A673 (cell line): ENCODE results near the gene UBE2U. TPM values are rescaled to one million over a fixed set of nuclear protein-coding genes. Genes with fewer than 3 reads are reported as not detected.

ENCODE experiments used
- BruUV-seq: library from RNA; stranded (reverse); fragments of 400-500 nt; replicated peaks from 2 replicates; lab custom pipeline; 2021; lab: Mats Ljungman, UMichigan
- CTCF ChIA-PET: fragments of 300-600 bp; sonication (Branson Sonifier 250); formaldehyde crosslinking; loops from one replicate; lab custom pipeline; 2022; ENCODE audit warnings: antibody characterized with exemption; lab: Charles Lee
- POLR2A ChIA-PET: fragments of 300-600 bp; sonication (Branson Sonifier 250); formaldehyde crosslinking; loops from one replicate; lab custom pipeline; 2022; ENCODE audit warnings: antibody characterized with exemption; ENCODE audit not compliant: low non-redundant PET; lab: Charles Lee
- DNase-seq: peaks from one replicate; pipeline ENCODE4 v3.0.0-alpha.2; 2015; ENCODE audit warnings: low spot score
- H3K27ac ChIP-seq: fragments of 200-600 bp; sonication (generic); 2 replicates; pipeline ENCODE4 v1.5.1; 2016; ENCODE audit warnings: mixed run types, low read depth, mild to moderate bottlenecking, mixed read lengths, antibody characterized with exemption, low read length; ENCODE audit not compliant: poor library complexity, severe bottlenecking
- H3K27me3 ChIP-seq: fragments of 200-600 bp; sonication (generic); replicated peaks from 2 replicates; pipeline ENCODE4 v1.6.1; 2017; ENCODE audit warnings: mixed run types, low read depth, mild to moderate bottlenecking, mixed read lengths, antibody characterized with exemption, low read length; ENCODE audit not compliant: insufficient read depth, poor library complexity
- H3K36me3 ChIP-seq: fragments of 200-600 bp; sonication (generic); 2 replicates; pipeline ENCODE4 v1.6.1; 2016; ENCODE audit warnings: mixed run types, mild to moderate bottlenecking, mixed read lengths, antibody characterized with exemption, low read length; ENCODE audit not compliant: insufficient read depth, poor library complexity, severe bottlenecking
- H3K4me1 ChIP-seq: fragments of 200-600 bp; sonication (generic); 2 replicates; pipeline ENCODE4 v1.6.1; 2017; ENCODE audit warnings: mixed run types, mild to moderate bottlenecking, mixed read lengths, antibody characterized with exemption, low read length; ENCODE audit not compliant: insufficient read depth, poor library complexity, severe bottlenecking
- H3K4me3 ChIP-seq: fragments of 200-600 bp; sonication (generic); 2 replicates; pipeline ENCODE4 v1.5.1; 2016; ENCODE audit warnings: low read depth, mixed run types, mild to moderate bottlenecking, mixed read lengths, low read length; ENCODE audit not compliant: poor library complexity, severe bottlenecking
- H3K9me3 ChIP-seq: fragments of 200-600 bp; sonication (generic); 2 replicates; pipeline ENCODE4 v1.6.1; 2016; ENCODE audit warnings: mixed run types, low read depth, mild to moderate bottlenecking, mixed read lengths, antibody characterized with exemption, low read length; ENCODE audit not compliant: poor library complexity, severe bottlenecking
- CTCF ChIP-seq: fragments of 300-800, 200-600 bp; sonication (generic); conservative IDR thresholded peaks from 2 replicates; pipeline ENCODE4 v1.5.1; 2017; ENCODE audit warnings: low read depth, mild to moderate bottlenecking, antibody characterized with exemption, low read length, moderate library complexity, mixed read lengths
- EZH2 ChIP-seq: fragments of 200-600 bp; sonication (generic); IDR thresholded peaks from 2 replicates; pipeline ENCODE4 v1.6.1; 2017; ENCODE audit warnings: borderline replicate concordance, low read depth, mild to moderate bottlenecking, mixed read lengths, antibody characterized with exemption, low read length; ENCODE audit not compliant: poor library complexity, severe bottlenecking
- intact Hi-C: fragments of 100-400 bp; cut with micrococcal nuclease; formaldehyde crosslinking; loops from one replicate; pipeline ENCODE4 v1.10.0; 2022; ENCODE audit not compliant: unreplicated experiment
- total RNA-seq: library from RNA; stranded (reverse); gene quantifications from 2 replicates; pipeline ENCODE4 v1.2.3, GENCODE V29; 2021

The UBE2U gene
- total RNA-seq, 1 experiment from 2014 or later = not detected

GRCh38 chr1:64179588-64179987, 23.8 kb upstream of the UBE2U start:
- Histone ChIP-seq H3K9me3 (no peaks in the 10 kb centered on the region), H3K4me1 (peaks cover 9% of the 10 kb centered on the region), H3K36me3 (no peaks in the 10 kb centered on the region), H3K27ac (no peak overlapping the region), H3K27me3 (no peaks in the 10 kb centered on the region), H3K4me3 (no peak overlapping the region)
- ChIA-PET POLR2A (no interaction called here), CTCF (no interaction called here)
- no peak for DNase-seq
- intact Hi-C loops = no loop called here
- no peak for TF ChIP-seq CTCF
- TF ChIP-seq EZH2 = no peak
- BruUV-seq = no TSS peak

- Histone ChIP-seq H3K36me3 (no peaks in the 10 kb centered on the region), H3K9me3 (no peaks in the 10 kb centered on the region), H3K4me3 (no peak overlapping the region), H3K27ac (no peak overlapping the region), H3K4me1 (peaks cover 9% of the 10 kb centered on the region), H3K27me3 (no peaks in the 10 kb centered on the region)
- ChIA-PET POLR2A (interaction anchor here (0.6 kb wide), 1 partner anchor 564 kb away, joined by 7 read pairs; no protein-coding TSS in a partner anchor), CTCF (interaction anchor here (0.9 kb wide), 1 partner anchor 519 kb away, joined by 3 read pairs; no protein-coding TSS in a partner anchor)
- no TSS peak for BruUV-seq
- intact Hi-C loops = no loop called here
- no peak for DNase-seq
- TF ChIP-seq EZH2 = no peak
- TF ChIP-seq CTCF = no peak
Observed at GRCh38 chr1:64182207-64182606, 21.2 kb upstream of the UBE2U start.

GRCh38 chr1:64183395-64184002, 19.9 kb upstream of the UBE2U start:
- peaks cover 9% of the 10 kb centered on the region for H3K4me1 ChIP-seq
- DNase-seq = no peak
- intact Hi-C loops = no loop called here
- H3K27me3 ChIP-seq = no peaks in the 10 kb centered on the region
- TF ChIP-seq CTCF = no peak
- TF ChIP-seq EZH2 = no peak
- no peak overlapping the region for H3K4me3 ChIP-seq
- no peaks in the 10 kb centered on the region for H3K36me3 ChIP-seq
- POLR2A ChIA-PET = no interaction called here
- no TSS peak for BruUV-seq
- no peaks in the 10 kb centered on the region for H3K9me3 ChIP-seq
- CTCF ChIA-PET = no interaction called here
- H3K27ac ChIP-seq = no peak overlapping the region
